GM18499 (cell line): ENCODE results near the gene STYXL2.

Experiments
- ATAC-seq: cut with Tn5 transposase; IDR thresholded peaks from one replicate; pipeline ENCODE4 v1.9.1; 2021; ENCODE audit warnings: moderate number of reproducible peaks; ENCODE audit not compliant: insufficient read depth, unreplicated experiment

Gene STYXL2

GRCh38 chr1:167093846-167094516, at the start of gene STYXL2:
TSS of gene STYXL2 (plus strand) at chr1:167094075. CDS start at chr1:167094850, 775 bp downstream.
- ATAC-seq: no peak

GRCh38 chr1:167051907-167052306, 42.0 kb upstream of the STYXL2 start:
- ATAC-seq: no peak

- ATAC-seq: no peak
These were observed 41.5 kb upstream of the STYXL2 start for GRCh38 chr1:167052389-167052788.

- ATAC-seq: no peak
These were observed 39.3 kb upstream of the STYXL2 start for GRCh38 chr1:167054531-167054930.

- ATAC-seq: no peak
These were observed 38.8 kb upstream of the STYXL2 start for GRCh38 chr1:167054946-167055630.

- peak; percentile 15 for ATAC-seq
These were observed 37.2 kb upstream of the STYXL2 start for GRCh38 chr1:167056529-167057231.

GRCh38 chr1:167057241-167057688, 36.6 kb upstream of the STYXL2 start:
- ATAC-seq: peak; percentile 58

- no peak for ATAC-seq
These were observed 34.6 kb upstream of the STYXL2 start for GRCh38 chr1:167059045-167059808.

GRCh38 chr1:167059809-167060107, 34.1 kb upstream of the STYXL2 start:
- ATAC-seq: no peak

- no peak for ATAC-seq
These were observed 33.5 kb upstream of the STYXL2 start for GRCh38 chr1:167060141-167061072.

GRCh38 chr1:167061073-167061464, 32.8 kb upstream of the STYXL2 start:
- ATAC-seq: no peak

- ATAC-seq: no peak
These were observed 29.3 kb upstream of the STYXL2 start for GRCh38 chr1:167064621-167065020.

GRCh38 chr1:167065471-167065870, 28.4 kb upstream of the STYXL2 start:
- ATAC-seq: no peak

GRCh38 chr1:167066333-167067122, 27.3 kb upstream of the STYXL2 start:
- ATAC-seq: no peak

- ATAC-seq: no peak
These were observed 26.0 kb upstream of the STYXL2 start for GRCh38 chr1:167067904-167068303.

GRCh38 chr1:167068761-167069160, 25.1 kb upstream of the STYXL2 start:
- ATAC-seq: no peak

GRCh38 chr1:167071286-167071685, 22.6 kb upstream of the STYXL2 start:
- no peak for ATAC-seq

- ATAC-seq: no peak
These were observed 17.7 kb upstream of the STYXL2 start for GRCh38 chr1:167076136-167076710.
